CD4-positive, alpha-beta T cell treated with Interleukin-4 for 4 hours (primary cell): ENCODE data around the gene GALNS.

ENCODE experiments used
- DNase-seq: peaks from one replicate; pipeline ENCODE4 v3.0.0-alpha.2; 2020

GALNS gene

DNA sequence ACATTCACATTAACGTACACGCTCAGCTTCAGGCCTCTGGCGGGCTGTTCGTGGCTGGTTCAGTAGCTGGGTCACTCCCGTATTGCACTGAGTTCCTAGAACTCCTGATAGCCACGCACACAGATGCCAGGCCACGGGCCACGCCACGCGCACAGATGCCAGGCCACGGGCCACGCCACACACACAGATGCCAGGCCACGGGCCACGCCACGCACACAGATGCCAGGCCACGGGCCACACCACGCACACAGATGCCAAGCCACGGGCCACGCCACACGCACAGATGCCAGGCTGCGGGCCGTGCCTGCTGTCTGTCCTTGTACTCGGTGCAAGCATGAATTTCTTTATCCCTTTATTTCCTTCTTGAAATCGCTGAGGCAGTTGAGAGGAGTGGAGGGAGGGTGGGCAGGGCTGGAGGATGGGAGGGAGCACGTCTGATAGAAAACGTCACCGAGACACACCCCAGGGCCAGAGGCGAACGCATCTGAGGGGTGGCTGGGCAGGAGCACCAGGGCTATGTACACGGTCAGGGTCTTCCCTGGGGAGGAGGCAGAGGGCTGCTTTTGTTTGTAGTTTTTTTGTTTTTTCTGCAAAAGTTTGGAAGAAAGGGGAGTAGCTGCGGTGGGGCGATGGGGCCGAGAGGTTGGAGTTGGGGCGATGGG is 18.3 kb upstream of the GALNS start:
- no peak for DNase-seq

DNA sequence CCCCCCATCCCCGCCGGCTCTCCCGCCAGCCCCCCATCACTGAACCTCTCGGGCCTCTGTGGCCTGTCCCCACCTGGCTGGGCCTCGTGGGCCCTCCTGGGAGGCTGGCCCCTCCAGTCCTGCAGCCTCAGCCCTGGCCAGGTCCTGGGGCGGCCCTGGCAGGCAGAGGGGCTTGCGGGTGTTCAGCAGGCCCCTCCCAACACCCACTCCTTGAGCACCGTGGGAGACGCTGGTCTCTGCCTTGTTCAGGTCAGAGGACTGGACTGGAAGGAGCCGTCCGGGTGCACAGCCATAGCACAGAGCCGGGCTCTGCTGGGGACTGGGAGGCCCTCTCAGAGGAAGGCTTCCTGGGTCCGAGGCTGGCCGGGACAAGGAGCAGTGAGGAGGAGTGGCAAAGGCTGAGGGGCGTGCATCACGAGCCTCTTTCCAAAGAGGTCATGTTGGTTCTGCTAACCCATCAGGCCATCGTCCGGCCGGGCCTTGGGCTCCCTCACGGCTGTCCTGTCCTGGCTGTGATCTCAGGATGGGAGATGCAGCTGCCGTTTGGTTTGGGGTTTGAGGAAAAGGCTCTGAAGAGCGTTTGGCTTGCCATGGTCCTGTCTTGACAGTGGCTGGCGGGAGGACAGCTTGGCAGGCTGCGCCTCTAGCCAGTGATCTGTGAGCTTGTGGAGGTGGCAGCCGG is 16.0 kb upstream of the GALNS start:
- no peak for DNase-seq

DNA sequence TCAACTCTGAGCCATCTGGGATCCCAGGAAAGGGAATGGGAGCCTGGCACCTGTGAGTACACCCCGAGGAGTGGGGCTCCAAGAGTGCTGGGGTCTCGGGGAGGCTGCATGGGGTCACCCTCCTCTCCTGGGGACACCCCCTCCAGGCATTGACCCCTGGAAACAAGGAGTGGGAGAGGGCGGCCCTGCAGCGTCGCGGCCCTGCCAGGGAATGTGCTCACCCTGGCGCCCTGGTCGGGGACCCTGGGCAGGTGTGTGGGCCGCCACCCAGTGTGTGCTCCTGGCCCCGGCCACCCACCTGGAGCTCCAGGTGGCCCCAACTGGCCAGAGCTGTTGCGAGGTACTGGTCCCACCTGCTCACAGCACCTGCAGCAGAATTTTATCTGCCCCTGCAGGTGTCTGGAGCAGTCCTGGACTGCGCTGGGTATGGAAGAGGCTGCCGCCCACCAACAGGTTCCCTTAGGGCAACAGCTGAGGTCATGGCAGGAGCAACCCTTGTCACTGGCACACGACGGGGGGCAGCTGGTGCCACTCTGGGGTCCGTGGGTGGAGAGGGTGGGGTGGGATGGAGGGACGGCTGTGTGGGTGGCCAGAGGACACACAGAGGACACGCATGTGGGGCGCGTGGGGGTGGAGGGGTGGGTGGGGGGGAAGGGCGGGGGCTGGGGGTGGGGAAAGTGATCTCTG is 15.1 kb upstream of the GALNS start:
- DNase-seq, result no peak

DNA sequence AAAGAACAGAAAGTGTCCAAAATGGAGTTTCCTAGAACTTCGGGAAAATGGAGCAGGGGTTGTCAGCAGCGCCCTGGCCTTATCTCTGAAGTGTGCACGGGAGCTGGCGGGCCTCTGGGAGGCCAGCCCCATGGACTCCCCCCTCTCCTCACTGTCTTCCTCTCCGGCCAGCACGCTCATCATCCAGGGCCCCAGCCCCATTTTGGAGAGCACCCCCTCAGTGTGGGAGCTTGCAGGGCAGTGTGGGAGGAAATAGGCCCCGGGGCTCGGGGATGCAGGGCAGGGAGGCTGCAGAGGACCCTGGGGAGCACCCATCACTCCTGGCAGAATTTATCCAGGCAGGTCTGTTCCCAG is 14.6 kb upstream of the GALNS start:
- DNase-seq, result no peak

DNA sequence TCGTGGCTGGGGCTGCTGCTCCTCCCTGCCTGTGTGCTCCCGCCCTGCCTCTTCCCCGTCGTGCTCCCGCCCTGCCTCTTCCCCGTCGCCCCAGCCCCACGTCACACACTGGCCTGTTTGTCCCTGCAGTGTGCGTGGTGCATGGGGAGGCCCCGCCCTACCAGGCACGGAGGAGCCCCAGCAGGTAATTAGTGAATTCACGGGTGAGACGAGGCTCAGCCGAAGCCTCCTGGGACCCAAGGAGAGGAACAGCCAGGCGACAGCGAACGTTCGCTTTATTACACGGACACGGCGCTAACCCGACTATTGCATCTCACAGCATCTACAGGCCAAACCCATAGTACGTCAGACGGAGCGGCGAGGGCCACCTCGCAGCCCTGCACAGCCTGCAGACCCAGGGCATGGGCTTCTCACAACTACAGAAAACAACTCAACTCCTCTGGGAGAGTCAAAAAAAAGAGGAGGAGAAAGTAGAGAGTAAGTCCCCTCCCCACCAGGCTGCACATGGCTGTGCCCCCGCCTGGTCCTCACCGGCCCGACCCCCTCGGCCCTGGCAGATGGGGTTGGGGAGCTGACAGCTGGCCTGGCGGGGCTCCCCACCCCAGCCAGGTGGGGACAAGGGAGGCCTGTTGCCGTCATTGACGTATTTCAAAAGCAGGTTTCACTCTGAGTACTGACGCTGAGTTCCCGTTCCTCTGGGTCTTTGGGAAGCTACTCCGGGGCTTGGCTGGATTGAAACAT is 14.0 kb upstream of the GALNS start:
- no peak for DNase-seq

DNA sequence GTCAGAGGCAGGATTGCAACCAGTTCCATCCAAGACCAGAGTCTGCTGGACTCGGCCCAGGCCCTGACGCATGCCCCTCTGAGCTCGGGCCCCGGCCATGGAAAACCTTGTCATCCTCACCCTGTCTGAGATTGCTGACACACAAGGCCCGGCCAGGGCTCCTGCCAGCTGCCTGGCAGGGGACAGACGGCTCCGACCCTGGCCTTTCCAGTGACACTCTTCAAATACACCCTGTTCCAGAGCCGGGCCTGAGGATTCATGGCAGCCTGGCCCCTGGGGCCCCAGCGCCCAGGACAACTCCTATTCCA is 12.9 kb upstream of the GALNS start:
- DNase-seq, result no peak

DNA sequence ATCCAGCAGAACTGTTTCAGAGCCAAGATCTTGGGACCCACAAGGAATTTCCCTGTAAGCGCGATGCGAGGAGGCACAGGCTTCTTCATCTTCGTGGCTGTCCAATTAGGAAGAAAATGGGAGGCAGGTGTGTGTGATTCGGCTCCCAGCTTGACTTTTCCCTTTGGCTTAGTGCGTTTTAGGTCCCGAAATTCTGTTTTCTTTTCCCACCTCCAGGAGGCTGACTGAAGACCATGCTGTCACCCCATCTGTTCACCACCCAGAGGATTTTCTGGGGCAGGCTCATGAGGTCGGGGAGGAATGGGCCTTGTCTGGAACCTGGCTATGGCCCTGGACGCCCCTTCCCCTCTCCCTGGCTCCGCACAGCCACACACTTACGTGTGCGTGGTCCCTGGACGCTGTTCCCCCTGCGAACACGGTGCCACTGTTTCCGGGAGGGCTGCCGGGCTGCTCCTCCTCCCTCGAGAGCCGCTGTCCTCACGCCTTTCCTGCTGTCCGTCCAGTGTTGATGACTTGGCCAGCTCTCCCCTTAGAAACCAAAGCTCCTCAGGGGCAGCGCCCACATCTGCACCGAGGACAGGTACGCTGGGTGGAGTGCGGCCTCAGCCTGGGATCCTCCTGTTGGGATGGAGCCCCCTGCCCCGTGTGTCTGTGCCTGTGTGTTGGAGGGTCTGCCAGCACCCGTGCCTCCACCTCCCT is 12.4 kb upstream of the GALNS start:
- DNase-seq, result no peak

DNA sequence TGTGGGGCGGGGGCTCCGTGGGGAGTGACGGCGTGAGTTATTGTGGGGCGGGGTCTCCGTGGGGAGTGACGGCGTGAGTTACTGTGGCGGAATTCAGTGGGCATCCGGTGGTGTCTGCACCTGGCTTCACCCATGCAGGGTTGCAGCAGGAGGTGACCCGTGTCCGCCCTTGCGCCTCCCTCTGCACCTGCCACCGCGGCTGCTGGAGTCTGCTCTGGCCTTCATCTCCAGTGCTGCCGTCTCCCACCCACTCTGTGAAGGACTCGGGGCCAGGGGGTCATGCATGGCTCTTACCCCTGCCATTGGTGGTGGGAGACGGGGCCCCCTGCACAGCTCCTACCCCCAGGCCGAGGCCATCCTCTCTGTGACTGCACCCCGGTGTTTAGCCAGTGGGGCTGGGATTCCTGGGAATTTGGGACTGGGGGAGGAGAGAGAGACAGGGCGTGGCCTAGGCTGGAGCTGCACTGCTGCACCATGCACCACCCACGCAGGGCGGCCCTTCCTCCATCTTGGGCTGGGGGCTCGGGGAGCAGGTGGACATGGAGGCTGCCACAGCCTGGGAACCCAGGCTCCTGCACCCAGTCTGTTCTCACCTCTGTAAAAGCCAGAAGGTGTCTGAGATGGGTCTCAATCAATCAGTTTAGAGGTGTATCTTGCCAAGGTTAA is 11.0 kb upstream of the GALNS start:
- DNase-seq, result no peak

DNA sequence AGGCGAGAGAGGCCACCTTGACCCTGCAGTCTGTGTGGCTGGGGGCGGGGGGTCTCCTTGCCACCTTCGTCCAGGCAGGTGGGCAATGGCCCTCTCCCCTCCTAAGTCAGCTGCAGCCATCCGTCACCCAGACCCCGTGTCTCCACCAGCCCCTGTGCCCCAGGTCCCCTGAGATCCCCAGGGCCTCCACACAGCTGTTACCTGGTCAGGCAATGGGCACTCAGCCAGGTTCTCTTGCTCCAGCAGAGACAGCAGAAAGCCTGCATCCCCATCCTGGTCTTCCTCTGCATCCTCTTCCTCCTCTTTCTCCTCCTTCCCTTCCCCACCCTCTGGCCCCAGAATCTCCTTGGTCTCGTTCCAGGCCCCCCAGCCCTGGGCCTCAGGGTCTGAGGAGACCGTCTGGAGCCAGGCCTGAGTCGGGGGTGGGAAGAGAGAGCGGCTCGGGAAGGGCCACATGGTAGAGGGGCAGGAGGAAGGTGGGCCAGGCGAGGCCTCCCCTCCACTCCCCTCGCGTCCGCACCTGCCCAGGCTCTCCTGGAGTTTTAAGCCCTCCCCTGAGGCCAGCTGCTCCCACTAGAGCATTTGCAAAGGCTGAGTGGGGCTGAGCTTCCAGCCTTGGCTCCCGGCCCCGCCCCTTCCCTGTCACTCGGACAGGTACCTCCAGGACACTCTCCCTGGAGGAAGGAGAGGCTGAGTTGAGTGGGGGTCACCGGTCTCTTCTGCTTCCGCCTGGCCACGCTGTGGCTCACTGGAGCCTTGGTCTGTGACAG is 9.6 kb upstream of the GALNS start, which contains the start of gene PABPN1L:
Gene PABPN1L, minus strand, starts transcription at position 510 of the 770 bp plus-strand sequence. Its CDS starts 54 bp downstream, at position 456.
- no peak for DNase-seq

DNA sequence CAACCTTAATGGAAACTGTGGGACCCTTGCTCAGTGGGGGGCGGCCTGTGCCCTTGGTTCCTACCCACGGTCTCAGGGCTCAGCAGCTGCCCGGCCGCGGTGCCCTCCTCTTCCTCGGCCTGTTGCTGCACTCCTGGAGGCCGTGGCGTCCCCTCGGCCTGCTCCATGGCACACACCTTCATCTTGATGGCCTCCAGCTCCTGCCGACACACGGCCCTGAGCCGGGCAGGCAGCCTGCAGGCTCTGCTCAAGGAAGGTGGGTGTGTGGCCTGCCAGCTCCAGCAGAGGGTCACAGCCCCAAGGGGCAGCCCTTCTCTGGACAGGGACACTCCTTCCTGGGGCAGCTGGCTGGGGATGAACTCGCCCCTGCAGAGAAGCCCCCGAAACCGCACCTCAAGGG is 9.0 kb upstream of the GALNS start:
- DNase-seq, result no peak

DNA sequence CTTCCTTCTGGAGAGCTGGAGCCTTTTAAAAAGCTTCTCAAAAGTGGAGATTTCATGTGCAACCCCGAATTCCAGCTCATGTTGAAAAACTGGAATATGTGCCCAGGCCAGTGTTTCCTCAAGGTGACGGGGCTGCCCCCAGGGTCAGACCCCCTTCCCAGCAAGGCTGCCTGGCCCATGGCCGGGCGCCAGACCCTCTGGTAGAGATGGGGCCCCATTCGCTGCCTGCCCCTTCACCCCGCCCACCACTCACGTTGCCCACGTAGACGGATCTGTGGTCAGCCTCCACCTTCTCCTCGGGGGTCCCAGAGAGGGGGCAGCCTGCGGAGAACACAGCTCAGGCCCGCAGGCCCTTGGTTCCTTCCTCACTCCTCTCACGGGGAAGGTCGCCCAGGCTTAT is 8.6 kb upstream of the GALNS start:
- no peak for DNase-seq

DNA sequence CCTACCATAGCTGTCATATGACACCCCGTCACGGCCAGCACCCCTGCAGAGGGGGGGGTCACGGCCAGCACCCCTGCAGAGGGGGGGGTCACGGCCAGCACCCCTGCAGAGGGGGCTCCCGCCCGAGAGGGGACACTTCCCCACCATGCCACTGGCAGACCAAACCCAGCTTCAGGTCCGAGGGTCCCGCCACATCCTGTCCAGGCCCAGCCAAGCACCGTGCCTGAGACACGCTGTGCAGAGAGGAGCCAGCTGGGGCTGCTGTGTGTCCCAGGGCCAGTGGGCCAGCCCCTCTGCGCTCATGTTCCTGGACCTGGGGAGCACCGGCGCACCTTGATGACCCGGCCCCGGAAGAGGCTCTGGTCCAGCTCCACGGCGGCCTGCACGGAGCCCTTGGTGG is 7.8 kb upstream of the GALNS start:
- no peak for DNase-seq

DNA sequence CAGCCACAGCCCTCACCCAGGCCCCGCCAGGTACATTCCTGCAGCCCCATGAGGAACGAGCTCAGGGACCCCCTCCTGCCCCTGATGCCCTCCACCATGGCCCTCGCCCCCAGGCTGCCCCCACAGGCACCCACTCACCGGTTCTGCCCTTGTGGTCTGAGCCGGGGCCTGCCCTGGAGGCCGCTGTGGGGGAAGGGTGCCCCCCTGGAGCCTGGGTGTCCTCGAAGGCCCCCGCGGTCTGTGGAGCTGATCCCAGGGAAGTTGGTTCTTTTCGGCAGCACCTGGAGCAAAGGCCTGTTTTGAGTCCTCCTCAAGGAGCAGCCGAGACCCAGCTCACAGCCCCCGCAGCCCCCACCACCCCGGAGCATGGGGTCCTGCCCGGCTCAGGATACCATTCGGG is 7.4 kb upstream of the GALNS start:
- no peak for DNase-seq

DNA sequence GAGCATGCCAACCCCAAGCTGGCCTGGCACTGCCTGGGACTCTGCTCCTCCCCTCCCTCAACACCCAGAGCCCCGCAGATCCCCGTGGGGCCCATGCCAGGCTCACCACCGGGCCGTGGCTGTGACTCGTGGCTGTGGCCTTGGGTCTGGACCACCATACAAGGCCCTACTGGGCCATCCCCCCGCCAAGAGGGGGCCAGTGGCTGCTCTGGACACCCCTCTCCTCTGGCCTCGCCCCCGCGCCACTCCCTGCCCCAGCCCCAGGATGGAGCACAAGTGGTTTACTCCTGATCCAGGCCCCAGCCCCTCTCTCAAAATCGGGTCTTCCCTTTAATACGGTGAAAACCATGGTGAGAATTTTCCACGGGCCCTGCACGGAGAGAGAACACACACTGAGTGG is 6.7 kb upstream of the GALNS start:
- no peak for DNase-seq

DNA sequence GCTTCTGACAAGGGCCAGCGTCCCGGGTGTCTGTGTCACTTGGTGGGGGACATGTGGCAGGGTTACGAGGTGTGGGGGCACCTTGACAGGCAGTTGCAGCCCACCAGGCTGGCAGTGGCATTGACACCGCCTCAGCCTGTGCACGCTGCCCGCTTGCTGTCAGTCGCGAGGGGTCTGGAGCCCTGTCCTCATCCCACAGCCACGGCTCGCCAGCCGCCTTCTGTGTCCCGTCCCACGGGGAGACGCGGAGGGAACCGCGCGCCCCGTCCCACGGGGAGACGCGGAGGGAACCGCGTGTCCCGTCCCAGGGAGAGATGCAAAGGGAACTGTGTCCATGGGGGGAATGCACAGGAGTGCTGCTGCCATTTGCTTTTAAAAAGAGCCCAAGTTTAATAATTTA is 6.2 kb upstream of the GALNS start:
- no peak for DNase-seq

DNA sequence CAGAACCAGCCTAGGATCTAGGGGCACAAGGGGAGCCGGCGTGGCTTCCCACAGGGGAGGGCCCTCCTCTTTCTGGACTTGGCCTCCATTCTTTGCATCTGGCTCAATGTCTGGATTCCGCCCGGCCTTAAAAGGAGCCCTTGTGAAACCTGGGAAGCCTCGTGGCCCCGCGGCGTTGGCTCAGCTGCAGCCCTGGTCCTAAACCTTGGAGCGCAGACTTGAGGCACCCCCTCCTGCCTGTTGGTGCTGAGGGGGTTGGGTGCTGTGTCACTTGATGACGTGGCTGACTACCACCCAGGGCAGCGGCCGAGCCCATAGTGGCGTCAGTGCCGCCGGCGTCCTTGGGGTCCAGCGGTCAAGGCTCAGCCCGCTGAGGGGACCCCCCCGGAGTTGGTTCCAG is 4.6 kb upstream of the GALNS start:
- no peak for DNase-seq

DNA sequence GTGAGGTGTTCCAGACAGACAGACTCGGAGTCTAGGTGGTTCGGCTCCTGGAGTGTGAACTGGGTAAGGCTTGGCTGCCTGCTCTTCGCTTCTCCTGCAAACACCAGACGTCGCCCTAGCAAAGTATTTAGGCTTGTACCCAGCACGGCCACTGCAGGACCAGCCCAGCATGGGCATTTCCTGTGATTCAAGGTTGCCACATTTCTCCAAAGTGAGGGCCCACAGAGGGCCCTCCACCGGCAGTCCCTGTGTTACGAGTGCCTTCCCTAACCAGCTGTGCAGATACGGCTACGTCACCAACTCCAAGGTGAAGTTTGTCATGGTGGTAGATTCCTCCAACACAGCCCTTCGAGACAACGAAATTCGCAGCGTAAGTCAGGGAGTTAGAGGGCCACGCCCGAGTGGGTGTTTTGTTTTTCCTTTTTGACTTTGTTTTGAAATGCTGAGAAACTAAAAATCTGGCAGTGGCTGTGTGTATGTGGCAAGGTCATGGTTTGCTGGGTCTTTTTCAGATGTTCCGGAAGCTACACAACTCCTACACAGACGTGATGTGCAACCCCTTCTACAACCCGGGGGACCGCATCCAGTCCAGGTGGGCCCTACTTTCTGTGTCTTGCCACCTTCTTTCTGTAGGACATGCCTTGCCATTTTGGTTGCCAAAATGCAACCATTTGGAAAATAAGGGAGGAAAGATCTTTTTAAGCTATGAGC is 2.8 kb upstream of the GALNS start:
- no peak for DNase-seq

DNA sequence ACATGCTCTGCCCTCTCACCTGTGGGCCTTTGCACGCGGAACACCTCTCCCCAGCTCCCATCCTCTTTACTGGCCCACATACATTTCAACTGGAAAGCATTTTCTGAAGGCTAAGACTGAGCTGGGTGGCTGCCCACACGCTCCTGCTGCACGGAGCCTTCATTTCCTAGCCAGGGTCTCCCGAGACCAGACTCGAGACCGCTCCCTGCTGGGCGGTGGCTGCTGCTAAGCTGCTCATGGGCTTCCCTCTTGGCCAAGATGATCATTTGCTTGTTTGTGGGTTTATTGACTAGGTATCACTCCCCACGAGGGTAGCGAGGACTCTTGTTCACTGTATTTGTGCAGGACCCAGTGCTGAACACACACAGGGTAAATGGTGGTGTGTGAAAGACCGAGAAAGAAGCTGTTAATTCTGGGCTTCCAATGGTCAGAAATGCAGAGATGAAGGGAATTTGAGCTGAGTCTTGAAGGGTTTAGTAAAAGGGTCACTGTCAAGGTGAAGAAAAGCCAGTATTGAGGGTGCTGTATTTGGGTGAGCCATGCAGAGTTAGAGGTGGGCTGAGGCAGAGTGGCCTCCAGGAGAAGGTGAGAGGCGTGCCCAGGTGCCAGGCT is 1.1 kb upstream of the GALNS start:
- peak; percentile 70 for DNase-seq

DNA sequence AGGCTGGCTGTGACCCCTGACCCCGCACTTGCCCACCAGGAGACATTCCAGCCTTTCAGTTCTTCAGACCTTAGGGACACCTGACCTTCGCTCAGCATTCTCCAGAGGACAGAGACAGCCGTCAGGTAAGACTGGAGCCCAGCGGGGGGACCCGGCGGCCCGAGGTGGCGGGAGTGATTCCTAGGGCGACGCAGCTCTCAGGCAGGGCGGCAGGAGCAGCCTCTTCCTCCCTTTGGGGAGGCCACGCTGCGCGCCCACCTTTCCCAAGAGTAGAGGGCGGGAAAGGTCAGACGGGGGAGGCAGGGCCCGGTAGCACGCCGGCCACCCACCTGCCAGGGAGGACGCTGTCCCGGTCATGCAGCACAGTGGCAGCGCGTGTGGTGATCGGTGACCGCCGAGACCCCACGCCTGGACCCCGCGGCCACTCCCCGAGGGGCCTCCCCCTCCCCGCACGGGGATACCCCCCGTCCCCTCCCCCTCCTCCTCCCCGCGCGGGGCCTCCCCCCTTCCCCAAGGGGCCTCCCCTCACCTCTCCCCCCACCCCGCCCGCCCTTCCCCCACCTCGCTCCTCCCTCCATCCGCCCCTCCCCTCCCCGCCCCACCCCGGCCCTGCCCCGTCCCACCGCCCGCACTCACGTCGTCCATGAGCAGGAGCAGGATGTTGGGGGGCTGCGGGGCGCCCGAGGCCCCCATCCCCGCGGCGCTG is 472 bp downstream of the GALNS start:
- no peak for DNase-seq

DNA sequence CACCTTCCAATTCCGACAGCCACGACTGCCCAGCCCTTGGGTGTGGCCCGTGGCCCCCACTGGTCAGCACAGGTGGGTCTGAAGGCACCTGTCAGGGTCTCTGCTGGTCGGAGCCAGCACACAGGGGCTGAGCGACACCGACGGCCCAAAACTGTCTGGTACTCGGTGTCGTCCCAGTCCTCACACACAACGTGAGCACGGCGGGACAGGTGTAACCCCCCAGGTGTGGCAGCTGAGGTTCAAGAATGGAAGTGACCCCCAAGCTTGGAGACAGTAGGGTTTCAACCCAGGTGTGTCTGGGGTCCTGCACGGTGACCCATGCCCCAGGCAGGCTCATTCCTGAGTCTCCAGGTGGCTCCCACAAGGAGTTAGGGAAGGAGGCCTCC is 1.0 kb downstream of the GALNS start:
- no peak for DNase-seq
